Cortex of kidney (tissue), 1 donor: ENCODE measurements around the gene PTPRR.
"Not testable (repeated sequence)": the region's sequence is repeated elsewhere in the genome, so short reads cannot be mapped to it uniquely, and the experiment has no call there.

Experiments
- DNase-seq: peaks from one replicate; lab custom pipeline; 2025; lab: John Stamatoyannopoulos, UW

The PTPRR gene

DNA sequence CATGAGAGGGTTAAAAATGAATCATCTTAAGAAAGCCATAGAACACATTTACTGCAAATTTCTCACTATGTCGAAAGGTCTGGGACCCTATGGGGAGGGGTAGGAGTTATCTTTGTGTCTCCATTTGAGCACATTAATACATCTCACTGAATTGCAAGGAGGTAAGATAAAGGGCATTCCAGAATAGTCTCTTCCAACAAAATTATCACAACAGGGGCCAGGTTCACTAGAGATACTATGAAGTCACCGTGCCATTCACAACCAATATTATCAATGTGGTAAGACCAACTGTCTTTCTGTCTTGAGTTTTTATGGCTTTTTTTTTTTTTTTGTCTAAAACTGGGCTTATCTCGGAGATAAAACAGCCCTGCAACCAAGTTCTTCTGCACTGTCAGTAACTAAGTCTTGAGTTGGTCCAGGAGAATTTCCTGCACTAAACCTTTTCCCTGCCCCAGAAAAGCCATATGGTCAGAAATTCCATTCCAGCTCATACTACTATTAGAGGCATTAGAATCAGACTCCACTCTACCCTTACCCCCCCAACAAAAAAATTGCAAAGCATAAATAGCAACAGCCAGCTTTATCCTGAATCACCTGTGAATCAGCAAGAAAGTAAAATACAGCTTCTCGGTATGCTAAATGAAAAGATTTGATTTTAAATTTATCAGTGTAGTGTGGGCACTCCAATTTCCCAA, 79.7 kb downstream of the PTPRR start:
- DNase-seq: no peak

DNA sequence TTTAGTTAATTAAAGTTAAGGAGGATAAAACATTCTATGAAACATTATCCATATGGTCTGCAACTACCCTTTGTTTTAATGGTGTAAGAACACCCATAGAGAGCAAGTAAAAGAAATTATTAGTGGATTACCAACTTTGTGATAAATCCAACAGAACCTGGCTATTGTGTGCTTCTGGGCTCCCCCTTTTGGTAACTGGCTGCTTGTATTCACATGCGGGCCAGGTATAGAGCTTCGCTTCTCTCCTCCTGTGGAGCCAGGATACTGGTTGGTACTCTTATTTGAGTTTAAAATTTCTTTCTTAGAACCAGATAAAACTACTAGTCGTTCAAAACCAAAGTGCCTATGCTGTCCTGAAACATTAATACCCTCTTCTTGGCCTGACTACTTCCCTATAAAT, 81.0 kb downstream of the PTPRR start:
- no peak for DNase-seq

DNA sequence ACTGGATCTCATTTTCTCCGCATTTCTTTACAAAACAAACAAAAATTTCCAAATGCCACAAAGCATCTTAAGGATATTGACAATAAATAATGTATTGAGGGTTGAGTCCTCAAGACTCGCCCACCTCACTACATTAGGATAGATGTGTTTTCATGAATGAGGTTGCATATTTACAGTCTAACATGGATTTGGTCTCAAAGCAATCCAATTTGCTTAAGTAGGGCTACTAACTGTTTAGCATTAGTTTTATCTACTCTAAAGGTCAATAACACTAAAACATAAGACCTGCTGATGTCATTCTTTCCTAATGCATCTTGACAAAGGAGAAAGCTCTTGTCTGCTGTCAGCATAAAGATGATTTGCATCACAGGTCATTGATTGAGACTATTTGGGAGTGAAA, 82.4 kb downstream of the PTPRR start:
- DNase-seq: no peak

DNA sequence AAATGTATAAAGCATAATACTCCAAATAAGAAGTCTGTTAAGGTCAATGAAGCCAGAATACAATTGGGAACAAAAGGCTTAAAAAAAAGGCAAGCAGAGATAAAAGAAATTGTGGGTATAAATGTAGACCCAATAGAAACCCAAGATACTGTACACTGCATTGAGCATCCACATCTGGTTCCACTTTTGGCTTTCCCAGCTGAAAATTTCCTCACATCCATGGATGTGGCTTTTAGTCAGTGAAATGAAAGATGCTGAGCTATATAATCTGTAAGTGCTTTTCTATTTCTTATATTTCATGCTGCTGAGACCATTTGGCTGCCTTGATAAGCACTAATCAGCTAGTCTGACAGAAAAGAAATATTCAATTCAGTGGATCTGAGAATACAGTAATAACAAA, 83.5 kb downstream of the PTPRR start:
- DNase-seq: no peak

DNA sequence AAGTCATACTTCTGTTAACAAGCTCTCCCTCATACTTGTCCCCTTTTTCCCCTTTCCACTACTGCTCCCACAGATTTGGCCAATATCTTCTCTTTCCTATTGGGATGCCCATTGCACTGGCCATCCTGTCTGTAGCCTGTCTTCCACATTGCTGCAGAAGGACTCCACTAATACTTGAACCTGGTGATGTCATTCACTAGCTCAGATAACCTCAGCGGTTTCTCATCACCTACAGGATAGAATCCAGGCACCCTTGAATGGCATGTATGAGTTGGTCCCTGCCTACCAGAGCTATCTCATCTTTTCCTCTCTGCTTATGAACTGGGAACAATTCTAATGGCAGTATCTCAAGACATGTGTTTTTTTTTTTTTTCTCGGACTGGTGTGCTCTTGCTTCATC, 84.6 kb downstream of the PTPRR start:
- no peak for DNase-seq

DNA sequence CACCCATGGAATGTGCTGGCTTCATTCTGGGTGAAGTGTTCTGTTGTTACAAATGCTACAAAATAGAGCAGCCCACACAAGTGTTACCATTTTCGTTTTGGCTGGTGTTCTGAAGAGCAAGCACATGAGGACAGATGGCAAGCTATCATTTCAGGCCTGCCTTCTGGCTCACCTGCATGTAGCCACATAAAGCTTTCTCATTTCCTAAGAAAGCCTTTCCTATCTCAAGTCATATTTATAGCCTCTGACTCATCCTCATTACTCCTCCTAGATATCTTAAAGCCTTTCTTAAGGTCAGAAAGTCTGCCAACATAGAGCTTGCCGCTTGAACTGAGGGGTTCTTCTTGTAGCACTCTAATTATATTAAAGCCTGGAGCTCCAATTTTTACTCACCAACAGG, 89.0 kb downstream of the PTPRR start:
- DNase-seq: no peak

DNA sequence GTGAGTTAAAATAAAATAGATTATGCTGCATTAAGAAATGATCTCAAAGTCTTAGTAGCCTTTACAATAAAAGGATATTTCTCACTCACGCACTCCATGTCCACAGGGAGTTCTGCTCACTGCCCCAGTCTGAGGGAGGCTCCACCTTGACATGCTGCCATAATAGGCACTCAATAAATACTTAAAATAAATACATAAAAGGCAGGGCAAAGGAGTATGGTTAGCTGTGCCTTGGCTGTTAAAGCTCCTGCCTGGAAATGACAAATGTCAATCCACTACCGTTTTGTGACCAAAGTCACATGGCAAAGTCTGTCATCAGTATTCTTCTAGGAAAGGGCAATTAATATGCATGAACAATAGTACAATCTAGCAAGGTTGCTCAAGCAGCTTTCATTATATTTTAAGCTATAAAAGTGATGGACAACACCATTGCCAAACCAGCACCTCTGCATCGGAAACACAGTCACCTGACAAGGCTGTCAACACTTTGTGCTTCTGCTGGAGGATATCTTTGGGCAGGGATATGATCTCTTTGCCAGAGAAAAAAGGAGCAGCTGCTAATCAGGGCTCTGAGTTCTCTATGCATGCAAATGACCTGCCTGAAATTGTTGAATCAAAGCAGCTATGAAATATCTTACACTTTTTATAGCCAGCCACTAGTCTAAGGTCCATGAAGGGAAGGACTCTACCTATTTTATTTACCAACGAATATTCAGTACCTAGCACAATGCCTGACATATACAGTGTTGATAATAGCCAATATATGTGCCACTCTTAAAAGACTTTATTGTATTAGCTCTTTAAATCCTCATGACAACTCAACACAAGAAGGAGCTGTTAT, 90.1 kb downstream of the PTPRR start:
- DNase-seq: no peak

DNA sequence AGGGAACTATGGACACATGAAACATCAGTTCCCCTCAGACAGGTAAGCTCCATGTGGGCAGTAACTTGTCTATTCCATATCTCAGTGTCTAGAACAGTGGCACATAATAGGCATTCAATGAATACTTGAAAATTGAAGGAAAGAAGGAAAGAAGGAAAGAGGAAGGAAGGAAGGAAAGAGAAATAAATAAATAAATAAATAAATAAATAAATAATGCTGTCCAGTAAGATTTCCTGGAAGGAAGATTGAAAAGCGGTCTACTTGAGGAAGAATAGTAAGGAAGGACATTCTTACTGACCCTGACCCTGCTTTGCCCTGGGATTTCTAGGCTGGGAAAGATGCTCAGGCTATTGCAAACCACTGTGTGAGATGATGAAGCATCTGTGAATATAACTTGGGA, 91.5 kb downstream of the PTPRR start:
- no peak for DNase-seq

DNA sequence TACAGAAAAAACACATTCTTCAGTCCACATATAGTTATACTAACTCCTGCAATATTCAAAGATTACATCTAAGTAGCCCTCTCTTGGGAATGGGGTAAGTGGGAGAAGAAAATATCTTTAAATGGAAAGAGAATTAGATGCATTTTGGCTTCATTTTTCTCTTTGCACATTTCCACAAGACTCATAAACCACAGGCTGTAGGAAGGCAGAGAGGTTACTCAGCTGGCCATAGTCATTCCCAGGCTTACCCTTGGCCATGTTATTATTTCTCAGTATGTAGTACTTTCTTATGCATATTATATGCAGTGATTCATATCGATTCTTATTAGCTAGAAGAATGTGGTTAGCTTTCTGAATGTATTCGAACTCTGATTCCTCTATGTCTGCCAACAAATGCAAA, 92.2 kb downstream of the PTPRR start:
- no peak for DNase-seq

DNA sequence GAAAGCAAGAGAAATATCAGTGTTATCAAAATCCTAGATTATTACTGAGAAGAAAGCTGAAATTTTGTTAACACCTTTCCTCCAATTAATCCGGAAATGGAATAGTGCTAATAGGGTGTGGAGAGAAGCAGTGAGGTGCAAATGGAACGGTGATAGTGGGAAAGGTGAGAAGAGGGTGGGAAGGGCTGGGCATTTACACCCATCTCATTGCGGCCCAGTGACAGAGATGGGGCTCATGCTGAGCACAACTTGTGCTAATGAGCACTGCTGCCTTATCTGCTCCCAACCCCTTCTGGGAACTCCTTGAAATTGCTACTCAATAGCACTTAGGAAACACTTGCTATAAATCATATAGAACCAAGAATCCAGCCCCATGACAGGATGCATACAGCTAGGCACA, 94.4 kb downstream of the PTPRR start:
- no peak for DNase-seq

DNA sequence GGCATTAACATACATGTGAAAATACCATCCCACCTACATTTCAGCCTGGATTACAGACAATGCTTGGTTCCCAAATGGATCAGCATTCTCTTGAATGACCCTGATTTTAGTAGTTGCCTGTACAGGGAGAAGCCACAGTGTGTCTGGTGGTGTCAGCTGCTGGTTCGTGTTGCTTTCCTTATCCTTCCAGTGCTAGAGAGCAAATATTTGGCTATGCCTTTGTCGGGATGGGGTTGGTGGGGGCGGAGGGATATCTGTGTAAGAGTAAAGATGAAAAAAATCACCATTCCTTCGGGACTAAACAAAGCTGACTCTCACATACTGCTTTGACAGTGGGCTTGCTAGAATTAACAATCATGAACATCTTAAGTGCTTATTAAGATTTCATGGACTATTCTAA, 96.0 kb downstream of the PTPRR start:
- no peak for DNase-seq

DNA sequence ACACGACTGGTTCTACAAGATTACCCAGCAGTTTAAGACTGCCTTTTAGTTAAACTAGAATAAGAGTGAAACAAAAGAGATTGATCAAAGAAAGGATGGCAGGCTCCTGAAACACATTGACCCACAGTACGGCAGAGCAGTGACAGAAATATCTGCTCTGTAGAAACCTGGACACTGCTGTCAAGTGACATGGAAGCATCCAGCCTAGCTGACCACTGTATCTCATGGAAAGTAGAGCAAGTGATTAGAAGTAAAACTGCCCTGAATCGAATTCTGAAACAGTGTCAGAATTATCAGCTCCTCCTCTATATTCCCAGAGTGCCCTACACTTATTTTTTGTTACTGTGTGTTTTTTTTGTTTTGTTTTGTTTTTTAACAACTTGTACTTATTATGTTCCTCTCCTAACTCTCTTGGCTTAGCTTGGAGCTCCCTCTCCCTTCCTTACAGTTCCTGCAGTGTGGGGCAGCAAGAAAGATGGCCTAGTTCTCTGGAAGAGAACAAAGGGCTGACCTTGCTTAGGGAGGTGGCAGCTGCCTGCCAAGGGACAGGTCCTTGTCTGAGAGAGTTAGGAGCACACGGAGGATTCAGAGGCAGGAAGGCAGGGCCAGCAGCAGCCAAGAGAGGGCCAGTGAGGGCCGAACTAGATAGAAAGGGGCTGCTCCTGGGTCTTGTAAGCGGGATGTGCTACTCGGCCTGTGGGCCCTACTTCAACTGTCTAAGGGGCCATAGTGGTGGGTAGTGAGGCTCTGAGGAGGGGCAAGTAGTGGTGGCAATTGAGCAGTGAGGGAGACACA, 97.2 kb downstream of the PTPRR start:
- DNase-seq: no peak

DNA sequence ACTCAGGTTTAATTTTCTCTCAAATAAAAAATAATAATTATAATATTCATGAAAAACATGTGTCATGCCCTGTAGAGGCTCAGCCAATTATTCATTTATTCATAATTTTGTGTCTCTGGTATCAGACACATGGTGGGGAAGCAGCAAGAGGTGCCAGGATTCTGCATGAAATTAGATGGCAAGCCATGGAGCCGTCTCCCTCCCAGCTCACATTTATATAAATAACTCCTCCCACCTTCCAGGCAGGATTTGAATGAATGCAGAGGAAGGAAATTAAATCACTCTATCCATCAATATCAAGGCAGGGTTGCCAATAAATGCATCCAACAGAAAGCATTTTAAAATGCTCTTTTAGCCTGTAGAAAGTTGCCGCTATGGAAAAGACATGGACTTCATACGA, 98.1 kb downstream of the PTPRR start:
- no peak for DNase-seq

DNA sequence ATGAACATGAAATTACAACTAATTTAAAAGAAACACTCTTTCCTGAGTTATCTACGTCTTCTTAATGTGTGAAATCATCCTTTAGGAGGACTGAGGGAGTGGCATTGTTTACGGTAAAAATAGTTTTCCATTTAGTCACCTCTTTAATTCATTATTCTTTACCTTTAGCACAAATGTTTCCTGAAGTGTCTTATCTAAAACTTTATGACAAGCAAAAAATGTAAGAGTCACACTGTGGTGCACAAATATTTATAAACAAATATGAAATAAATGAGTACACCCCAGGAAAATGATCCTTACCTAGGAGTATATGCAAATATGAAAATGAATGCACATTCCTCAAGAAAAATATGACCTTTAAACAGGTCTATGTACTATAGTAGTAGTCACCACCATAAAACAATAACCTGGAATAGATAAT, 104.6 kb downstream of the PTPRR start:
- DNase-seq: no peak

DNA sequence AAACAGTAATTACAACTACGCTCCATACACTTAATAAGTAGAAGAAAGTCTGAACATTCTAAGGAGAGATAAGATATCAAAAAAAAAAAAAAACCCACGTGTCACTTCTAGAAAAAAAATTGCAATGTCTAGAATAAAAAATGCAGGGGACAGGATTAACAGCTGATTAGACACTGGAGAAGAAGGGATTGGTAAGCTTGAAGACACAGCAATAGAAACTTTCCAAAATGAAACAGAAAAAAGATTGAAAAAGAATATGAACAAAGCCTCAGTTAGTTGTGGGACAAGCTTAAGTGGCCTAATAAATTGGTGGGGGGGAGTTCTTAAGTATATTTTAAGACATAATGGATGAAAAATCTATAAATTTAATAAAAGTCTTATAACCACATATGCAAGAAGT, 105.5 kb downstream of the PTPRR start:
- no peak for DNase-seq

DNA sequence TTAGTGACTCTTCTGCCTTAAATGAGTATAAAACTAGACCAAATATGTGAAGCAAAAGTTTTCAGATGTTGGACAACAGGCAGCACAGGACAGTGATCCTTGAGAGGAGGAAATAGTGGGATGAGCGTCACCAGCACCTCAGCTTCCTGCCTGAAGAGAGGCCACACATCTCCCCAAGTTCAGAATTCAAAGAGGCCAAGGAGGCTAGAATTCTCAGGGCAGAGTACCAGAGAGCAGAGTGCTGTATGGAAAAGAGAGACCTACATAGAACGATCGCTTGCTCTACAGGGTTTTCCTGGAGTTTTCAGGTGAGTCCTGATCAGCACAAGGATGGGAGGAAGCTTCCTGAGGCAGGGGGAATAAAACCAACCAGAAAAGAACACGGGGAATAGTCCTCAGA, 107.0 kb downstream of the PTPRR start:
- no peak for DNase-seq

DNA sequence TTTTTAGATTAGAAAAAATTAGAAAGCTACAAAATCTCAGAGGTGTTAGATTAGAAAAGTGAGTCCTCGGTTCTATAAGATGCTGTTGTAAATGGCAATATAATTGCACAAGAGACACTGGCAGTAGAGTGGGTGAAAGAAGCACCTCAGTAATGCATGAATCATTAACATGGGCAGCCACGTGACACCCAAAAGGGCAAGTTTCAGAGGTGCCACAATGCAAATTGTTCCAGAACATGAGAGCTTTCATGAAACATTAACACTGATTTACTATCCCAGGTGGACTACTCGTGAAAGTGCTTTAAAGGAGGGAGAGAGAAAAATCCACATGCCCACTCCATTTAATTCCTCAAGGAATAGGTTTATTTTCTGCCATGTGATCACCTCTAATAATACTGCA, 108.4 kb downstream of the PTPRR start:
- no peak for DNase-seq

DNA sequence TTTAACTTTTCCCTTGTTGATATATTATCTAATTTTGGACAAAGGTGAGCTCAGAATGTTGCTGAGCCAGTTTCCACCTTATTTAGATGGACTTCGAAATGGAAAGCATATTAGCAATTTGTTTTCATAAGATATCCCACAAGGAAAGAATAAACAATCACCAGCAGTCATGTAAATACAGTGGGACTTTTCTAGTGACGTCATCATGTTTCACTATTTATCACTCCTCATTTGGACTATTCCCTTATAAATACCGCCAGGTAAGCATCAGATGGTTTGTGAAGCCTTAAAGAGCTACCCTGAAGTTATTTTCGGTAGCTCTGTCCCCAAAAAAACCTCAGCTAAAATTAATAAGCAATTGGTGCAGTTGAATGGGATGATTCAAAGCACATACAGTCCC, 110.7 kb downstream of the PTPRR start:
- DNase-seq: no peak

DNA sequence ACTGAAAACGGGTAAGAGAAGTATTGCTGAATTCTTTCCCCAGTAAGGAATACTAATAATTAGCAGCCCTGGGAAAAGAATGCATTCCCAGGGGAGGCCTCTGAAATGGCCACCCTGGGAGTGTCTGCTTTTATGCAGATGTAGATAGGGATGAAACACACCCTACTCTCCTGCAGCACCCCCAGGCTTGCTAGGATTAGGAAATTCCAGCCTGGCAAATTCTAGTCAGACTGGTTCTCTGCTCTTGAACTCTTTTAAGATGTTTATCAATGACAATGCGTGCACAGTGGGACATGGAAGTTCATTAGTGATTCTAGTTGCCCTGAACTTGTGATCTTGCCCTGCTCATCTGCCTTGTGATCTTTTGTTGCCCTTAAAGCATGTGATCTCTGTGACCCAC, 112.5 kb downstream of the PTPRR start:
- DNase-seq: not testable (repeated sequence)

DNA sequence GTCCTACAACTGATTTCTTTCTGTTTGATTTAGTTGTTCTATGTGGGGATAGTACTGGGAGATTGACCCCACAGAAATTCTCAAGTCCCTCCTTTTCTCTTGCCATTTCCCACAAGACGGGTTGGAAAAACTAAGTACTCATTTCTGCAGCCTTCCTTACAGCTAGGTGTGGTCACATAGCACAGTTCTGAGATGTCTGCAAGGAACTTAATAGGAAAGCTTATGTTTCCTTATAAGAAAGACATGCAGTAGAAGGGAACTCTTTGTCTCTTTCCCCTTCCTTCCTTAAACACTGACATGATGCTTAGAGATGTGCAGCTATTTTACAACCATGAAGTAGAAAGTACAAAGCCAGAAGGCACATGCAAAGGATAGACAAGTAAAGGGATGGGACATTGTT, 113.7 kb downstream of the PTPRR start:
- DNase-seq: no peak

DNA sequence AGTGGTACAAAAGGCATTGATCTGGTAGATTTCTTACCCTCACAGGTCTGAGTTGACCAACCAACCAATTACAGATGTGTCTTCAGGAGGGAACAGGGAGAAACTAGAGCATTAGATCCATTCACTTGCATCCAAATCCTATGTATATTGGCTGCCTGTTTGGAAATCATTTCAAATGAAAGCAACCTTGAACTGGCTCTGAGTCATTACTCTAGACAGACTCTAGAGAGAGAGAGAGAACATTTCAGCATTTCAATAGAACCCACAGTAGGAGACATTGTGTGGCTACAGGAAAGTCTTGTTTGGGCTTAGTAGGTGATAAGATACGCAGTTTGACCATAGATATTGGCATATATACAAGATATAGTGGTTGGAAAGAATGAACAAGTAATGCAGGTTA, 114.5 kb downstream of the PTPRR start:
- no peak for DNase-seq

DNA sequence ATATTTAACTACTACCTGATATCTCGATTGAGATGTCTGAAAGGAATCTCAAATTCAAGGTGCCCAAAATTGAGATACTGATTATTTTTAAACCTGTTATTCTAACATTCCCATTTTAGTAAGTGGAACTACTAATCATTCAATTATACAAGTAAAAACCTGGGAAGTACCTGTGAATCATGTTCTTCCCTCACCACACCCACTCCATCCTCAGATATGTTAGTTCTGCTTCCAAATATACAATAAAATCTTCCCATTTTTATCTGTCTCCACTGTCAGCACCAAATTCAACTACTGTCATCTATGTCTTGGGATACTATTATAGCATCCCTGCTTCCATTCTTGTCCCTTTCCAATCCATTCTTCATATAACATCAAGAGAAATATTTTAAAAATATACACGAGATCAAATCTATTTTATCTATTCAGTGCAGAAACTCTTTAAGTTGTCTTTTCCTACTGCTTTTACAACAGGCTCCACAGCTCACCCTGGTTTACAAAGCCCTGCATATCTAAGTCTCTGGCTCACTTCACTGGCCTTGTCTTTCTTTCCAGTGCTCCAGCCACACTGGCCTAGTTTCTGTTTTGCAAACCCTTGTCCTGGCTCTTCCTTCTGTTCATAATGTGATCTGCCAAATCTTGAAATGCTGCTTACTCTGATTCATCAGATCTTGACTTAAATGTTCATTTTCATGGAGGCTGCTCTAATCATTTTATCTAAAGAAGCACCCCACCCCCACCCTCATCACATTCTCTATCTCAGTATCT, 122.3 kb downstream of the PTPRR start:
- no peak for DNase-seq
